Stimulated activated naive CD8-positive, alpha-beta T cell treated with anti-CD3 and anti-CD28 coated beads, Interleukin-15, Interleukin-2, amounts not matched to agents 100 U/mL and 50 U/mL, for 24 hours (primary cell): Measurements from ENCODE around the gene LARGE1.

ENCODE experiments used
- ATAC-seq: fragments of 150-1000 bp; cut with Tn5 transposase; one replicate; pipeline ENCODE4 v1.10.0; 2021
- DNase-seq: peaks from one replicate; pipeline ENCODE4 v3.0.0; 2021

Gene LARGE1

GRCh38 chr22:33519974-33520903 is 400.0 kb downstream of the LARGE1 start:
- DNase-seq = no peak
- ATAC-seq = no peak

DNA sequence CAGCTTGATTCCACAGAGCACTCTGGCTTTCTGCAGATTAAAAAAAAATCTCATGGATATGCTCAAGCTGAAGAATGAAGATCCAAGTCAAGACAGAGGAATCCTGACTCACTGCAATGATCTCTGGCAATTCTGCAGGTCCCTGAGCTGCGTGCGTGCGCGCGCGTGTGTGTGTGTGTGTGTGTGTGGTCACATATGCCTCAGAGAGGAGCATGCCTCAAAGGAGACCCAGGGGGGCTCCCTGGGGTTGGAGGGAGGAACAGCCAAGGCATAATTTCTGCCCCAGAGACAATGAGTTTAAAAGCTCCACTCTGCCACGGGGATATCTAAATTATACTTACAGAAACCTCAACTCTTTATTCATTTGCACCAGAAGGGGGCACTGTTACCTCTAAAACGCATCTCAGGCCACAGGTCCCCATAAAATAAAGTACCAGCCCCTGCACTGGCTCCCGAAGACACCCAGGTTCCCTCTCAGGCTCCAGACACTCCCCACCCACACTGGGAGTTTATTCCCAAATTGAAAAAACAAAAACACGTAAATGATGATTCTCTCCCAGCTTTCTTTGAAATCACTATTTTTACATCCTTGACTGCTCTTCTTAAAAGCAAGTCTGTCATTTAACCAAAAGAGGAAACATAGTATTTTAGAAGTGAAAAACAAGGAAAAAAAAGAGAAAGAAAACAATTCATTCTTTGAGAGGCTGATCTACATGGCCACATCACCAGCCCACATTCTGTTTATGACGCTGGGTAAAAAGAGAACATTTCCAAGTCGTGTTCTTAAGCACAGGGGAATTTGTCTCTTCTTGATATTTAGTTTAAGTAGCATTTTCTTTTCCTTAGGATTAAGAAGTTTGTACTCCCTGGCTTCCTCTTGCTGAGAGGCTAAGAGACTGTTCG is 401.0 kb downstream of the LARGE1 start:
- DNase-seq (peak; percentile 9), ATAC-seq (no peak)

GRCh38 chr22:33518405-33518804 is 401.9 kb downstream of the LARGE1 start:
- DNase-seq = no peak
- no peak for ATAC-seq

DNA sequence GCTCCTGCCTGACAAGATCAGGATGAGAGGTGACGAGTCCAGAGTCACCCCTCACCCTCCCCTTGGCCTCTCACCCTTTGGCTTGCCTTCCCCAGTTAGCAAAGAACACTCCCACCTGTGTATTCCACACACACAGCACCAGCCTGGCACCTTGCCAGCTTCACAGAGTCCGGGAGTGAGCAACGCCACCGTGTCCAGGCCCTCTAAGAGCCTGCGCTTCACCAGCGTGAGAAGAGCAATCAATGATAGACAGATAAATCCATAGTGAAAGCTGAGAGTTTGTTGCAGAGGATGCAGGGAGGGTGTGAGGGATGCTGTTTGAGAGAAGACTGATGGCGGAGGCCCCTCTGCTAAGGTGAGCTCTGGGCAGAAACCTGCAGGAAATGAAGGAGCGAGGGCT is 404.5 kb downstream of the LARGE1 start:
- ATAC-seq = no peak
- DNase-seq = no peak

DNA sequence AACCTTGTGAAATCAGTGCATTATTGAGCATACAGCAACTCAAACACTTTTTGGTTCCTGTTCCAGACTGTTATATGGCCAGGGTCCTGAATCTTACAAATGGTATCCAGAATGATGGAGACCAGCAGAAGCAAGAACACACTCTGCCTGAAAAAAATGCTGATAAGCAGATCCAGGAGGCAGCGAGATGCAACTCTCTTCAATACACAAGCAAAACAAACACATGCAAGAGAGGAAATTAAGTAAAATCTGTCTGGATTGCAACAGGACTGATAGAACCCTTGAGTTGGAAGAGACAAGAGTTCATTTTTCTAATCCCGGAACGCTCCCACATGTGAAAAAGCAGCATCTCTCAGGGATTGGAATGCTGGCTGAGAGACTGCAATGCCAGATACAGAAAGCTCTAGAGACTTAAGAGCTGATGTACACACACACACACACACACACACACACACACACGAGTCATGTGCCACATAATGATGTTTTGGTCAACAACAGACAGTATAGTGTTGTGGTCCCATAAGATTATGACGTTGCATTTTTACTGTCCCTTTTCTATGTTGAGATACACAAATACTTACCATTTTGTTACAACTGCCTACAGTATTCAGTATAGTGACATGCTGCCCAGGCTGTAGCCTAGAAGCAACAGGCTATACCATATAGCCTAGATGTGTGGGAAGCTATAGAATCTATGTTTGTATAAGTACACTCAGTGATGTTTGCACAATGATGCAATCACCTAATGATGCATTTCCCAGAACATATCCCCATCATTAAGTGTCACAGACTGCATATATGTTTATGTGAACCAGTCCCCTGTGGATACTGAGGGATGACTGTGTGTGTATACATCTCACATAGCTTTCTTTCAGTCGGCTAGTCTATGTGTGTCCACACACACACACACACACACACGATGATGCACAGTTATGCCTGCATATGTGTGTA is 406.6 kb downstream of the LARGE1 start:
- ATAC-seq = no peak

DNA sequence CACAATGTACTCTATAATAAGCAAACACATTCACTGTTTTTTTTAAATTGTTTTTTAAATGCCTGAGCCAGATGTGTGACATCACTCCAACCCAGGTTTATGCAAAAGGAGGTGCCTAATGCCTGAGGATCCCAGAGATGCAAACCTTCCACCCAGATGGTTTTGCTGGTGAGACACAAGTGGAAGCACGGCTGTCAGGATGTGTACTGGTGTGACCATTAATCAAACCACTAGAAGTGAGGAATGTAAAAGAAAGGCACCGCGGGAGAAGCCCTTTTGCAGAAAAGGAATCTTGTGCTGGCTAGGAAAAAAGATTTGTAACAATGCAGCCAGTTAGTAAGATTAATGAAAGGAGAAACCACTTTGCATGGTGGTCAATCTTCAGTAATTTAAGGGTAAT is 407.4 kb downstream of the LARGE1 start:
- ATAC-seq = no peak

More for the DNA sequence above, 406.6 kb downstream of the LARGE1 start:
- DNase-seq = no peak

GRCh38 chr22:33510429-33510904 is 409.8 kb downstream of the LARGE1 start:
- DNase-seq = no peak
- ATAC-seq = no peak

More for the DNA sequence above, 407.4 kb downstream of the LARGE1 start:
- DNase-seq = no peak

GRCh38 chr22:33504941-33505625 is 415.2 kb downstream of the LARGE1 start:
- ATAC-seq = no peak
- no peak for DNase-seq

DNA sequence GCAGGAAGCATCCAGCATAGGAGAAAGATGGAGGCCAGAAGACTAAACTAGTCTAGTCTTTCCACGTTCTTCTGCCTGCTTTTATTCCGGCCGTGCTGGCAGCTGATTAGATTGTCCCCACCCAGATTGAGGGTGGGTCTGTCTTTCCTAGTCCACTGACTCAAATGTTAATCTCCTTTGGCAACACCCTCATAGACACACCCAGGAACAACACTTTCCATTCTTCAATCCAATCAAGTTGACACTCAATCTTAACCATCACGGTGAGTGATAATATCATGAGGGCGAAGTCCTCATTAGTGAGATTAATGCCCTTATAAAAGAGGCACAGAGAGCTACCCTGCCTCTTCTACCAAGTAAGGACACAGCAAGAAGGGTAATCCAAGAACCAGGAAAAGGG is 424.2 kb downstream of the LARGE1 start:
- DNase-seq = no peak
- ATAC-seq = no peak

DNA sequence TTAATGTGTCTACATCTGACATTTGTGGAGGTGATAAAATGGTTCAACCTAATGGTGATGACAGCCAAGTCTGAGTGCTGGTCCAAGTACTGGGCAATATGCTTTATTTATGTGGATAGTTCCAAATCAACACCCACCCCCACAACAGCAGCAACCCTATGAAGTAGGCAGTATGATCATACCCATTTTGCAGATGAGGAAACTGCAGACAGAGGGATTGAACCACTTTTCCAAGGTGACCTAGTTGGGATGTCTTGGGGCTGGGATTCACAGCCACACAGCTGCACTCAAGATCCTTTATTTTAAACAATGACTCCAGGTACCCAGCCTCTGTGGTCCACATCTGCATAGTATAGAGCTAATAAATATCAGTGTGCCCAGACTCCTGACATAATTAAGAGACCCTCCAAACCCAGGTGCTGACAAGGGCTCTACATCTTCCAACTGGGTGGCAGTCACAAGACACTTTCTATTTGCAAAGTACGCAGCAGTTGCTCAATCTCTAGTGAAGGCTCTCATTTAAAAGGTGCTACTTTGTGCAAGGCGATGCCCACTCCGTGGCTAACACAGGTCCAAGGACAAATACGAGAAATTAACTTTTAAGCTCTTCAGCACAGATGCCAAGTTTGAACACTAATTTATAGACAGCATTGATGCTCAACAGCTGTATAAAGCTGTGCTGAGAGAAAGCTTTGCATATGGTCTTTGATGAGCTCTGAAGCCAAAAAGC is 426.6 kb downstream of the LARGE1 start:
- ATAC-seq = no peak
- no peak for DNase-seq

DNA sequence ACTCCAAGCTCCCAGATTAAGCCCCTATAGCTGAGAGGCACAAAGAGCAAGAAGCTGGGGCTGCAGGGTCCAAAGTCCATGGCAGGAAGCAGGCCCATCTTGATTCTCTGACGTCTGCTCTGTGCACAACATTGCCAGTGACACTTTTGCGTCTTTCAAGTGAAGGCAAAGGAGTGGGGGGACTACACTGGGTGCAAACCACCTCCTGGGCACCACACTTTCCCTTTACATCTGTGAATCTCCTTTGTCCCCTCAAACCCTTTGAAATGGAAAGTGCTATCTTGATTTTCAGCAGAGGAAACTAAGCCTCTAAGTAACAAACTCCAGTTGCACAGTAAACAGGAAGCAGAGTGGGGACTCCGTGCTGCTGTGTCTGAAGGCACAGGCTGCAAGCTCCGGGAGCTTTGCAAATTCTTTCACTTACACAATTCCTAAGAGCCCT is 428.0 kb downstream of the LARGE1 start:
- ATAC-seq = no peak

DNA sequence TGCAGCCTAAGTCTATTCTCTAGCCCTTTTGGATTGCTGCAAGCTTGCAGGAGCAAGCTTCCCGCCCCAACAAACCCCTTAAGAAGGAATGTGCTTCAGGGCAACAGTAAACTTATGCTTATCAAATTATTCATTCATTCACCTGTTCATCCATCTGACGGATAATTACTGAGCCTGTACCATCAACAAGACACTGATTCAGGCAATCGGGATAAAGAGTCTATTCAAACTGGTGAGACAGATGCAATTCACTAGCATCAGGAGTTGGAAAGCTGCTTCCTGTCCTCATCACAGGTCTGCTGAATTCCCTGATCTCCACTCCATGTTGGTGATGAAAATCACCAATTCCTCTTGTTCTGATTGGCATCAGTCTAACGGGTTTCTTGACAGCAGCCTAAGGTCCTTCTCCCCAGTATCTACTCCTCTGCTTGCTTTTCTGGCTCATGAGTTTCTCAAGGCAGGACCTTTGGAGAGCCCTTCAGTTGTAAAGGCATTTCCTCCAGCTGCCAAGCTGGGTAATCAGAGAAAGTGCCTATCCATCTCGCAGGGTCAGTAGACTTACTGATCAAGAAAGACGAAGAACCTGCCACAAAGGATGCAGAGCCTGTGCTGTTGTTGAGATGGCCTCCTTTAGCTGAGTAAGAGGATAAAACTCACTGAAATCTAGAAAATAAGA is 433.1 kb downstream of the LARGE1 start:
- ATAC-seq (no peak), DNase-seq (no peak)

More for the DNA sequence above, 428.0 kb downstream of the LARGE1 start:
- no peak for DNase-seq

DNA sequence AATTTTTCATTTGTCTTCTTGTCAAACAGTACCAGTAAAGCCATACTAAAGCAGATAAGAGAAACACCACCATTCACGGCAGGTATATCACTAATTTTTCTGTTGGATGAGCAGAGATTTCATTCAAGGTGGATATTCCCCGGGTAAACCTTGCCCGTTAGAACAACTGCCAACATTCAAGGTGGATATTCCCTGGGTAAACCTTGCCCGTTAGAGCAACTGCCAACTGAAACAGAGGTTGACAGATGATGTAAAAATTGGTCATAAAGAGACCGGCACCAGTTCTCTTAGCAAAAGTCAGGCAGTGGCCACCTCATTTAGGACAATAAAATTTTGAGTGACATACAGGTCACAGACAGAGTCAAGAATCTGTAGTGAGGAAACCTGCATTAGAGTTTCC is 438.7 kb downstream of the LARGE1 start:
- no peak for DNase-seq
- no peak for ATAC-seq

DNA sequence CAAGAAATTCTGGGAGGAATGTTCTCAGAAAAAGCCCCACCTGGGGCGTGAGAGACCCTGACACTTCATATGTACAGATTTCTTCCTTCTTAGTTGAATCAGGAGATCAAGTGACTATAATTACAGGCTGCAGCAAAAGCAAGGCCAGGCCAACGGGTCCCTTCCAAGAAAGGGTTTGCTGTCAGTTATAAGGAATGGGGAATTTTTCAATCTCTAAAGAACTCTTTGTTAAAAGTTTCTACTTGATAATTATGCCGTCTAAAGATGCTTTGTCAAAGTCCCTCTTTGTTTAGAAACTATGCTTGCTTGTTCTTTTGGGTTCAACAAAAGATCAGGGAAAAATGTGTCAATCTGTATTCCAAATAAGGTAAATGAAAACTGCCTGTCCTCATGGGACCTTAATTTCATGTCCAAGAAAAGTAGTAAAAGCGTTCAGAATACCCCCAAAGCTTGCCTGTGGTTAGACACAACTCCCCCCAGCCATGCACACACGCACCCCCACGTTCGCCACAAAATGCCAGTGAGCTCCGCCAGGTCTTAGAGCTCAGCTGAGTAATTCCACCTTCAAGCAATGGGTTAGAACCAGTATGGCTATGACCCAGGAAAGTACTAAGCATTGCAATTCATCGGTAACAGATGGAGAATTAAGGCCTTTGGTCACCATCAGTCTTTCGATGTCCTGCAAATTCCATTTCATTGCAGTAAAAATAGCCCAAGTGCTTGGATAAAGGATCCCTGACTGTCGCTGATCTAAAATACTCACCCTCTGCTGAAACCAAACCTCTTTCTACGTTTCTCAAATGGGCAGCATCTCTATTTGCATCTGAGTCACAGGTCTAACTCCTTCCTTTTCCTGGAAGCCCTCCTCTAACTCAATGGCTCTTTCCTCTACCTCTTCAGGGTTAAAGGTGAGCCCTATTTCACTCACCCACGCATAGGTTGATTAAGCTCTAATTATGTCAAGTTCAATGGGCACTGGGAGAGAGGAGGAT is 442.9 kb downstream of the LARGE1 start:
- no peak for ATAC-seq

GRCh38 chr22:33476716-33477115 is 443.6 kb downstream of the LARGE1 start:
- ATAC-seq (no peak), DNase-seq (no peak)

More for the DNA sequence above, 442.9 kb downstream of the LARGE1 start:
- DNase-seq = no peak

GRCh38 chr22:33476206-33476605 is 444.1 kb downstream of the LARGE1 start:
- DNase-seq (no peak), ATAC-seq (no peak)

GRCh38 chr22:33474587-33474986 is 445.7 kb downstream of the LARGE1 start:
- no peak for ATAC-seq

More at GRCh38 chr22:33474587-33474986, 445.7 kb downstream of the LARGE1 start:
- no peak for DNase-seq
